Measurements from ENCODE around the gene SUN2.
A peak's percentile ranks its signal among the peaks of the same experiment; 100 is the strongest.

SUN2 gene

GRCh38 chr22:38777087-38777671 lies 21.4 kb upstream of the SUN2 start:
- no peak for DNase-seq (ENCODE audit: low read depth)

GRCh38 chr22:38776086-38776485 lies 20.3 kb upstream of the SUN2 start:
- DNase-seq (ENCODE audit: low read depth), result no peak

DNA sequence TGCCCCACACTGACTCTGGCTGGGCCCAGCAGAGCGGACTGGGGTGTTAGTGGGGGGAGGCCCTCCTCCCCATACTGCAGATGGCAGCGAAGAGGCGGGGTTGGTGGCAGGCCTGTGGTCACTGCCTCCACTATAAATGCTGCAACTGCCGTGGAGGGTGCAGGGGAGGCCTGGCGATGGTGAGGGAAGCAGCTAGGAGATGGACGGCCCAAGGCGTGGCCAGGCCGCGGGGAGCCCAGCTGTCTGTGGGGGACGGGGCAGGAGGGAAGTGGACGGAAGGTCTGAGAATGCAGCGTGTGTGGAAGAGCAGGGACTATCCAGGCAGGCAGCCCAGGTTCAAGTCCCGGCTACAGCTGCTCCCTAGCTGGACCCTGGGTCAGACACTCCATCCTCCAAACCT lies 19.9 kb upstream of the SUN2 start:
- no peak for DNase-seq (ENCODE audit: low read depth)

DNA sequence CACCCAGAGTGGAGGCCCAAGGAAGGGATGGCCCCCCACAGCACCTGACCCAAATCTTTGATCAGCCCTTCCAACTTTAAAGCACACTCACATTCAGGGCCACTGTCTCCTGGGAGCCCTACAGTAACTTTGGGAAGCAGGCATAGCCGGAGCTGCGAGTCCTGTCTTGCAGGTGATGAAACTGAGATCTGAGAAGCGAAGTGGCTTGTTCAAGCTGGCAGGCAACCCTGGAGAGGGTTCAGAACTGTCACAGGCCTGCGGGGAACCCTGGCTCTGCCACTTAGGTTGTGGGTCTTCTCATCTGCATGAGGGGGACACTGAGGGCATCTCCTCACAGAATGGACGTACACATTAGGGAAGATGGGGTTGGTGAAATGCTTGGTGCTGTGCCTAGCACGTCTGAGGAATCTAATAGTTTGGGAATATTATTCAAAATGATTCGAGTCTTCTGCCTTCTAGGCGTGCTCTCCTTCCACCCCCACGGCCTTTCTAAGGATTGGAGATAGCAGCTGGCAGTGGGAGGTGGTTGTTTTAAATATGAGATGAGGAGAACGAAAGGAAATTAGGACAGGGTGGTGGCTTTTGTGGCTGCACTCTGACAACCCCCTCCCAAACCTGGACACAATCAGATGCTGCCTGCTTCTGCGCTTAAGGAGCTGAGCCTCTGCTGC lies 18.8 kb upstream of the SUN2 start:
- DNase-seq (ENCODE audit: low read depth), result no peak

- no peak for DNase-seq (ENCODE audit: low read depth)
Measured at GRCh38 chr22:38773363-38773946, 17.7 kb upstream of the SUN2 start.

- no peak for DNase-seq (ENCODE audit: low read depth)
Measured at GRCh38 chr22:38772623-38772873, 16.8 kb upstream of the SUN2 start.

DNA sequence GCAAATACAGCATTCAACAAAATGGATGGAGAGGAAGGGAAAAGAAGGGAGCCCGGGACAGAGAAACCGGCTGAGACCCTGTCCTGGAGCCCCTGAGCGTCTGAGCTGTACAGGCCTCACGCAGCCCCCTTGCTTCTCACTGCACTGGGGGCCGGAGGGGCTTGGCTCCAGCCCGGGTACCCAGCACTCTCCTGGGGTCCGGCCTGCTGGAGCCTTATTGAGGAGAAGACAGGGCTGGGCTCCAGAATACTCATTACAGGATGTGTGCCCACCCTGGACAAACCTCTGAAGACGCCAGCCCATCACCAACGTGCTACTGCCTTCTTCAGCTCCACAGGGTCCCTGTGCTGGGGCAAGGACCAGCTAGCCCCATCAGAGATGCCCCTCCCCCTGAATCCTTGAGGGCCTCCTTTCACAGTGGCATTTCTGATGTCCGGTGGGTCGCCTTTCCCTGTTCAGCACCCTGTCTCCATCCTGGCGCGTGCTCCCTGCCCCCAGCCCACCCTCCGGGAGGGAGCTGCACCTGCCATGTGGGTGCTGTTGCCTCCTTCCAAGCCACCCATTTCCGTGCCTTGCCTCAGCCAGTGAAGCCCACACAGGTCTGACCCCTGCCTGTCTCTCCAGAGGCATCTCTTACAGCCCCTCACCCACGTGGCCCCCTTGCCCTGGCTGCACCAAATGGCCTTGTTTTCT lies 14.6 kb upstream of the SUN2 start:
- DNase-seq (ENCODE audit: low read depth), result no peak

DNA sequence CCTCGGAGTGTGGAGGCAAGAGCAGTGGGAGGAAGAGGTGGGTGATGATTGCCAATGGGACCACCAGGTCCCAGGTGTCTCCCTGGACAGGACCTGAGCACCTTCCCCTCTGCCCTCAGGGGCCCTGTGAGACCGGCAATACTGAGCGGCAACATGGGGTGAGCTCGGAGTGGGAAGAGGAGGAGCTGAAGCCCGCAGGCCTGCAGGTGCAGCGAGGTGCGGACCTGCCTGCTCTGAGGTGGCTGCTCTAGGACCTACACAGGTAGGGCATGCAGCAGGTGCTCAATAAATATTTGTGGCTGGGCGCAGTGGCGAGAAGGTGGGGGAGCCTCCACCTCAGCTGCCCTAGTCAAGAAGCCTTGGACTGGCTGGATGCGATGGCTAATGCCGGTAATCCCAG lies 12.2 kb upstream of the SUN2 start:
- DNase-seq (ENCODE audit: low read depth), result no peak

GRCh38 chr22:38767313-38767712 lies 11.5 kb upstream of the SUN2 start:
- DNase-seq (ENCODE audit: low read depth), result no peak

GRCh38 chr22:38766076-38766777 lies 10.4 kb upstream of the SUN2 start:
- DNase-seq (ENCODE audit: low read depth), result no peak

GRCh38 chr22:38762551-38762983 lies 6.8 kb upstream of the SUN2 start:
- DNase-seq (ENCODE audit: low read depth), result no peak

- no peak for DNase-seq (ENCODE audit: low read depth)
Measured at GRCh38 chr22:38761202-38762162, 5.7 kb upstream of the SUN2 start.

DNA sequence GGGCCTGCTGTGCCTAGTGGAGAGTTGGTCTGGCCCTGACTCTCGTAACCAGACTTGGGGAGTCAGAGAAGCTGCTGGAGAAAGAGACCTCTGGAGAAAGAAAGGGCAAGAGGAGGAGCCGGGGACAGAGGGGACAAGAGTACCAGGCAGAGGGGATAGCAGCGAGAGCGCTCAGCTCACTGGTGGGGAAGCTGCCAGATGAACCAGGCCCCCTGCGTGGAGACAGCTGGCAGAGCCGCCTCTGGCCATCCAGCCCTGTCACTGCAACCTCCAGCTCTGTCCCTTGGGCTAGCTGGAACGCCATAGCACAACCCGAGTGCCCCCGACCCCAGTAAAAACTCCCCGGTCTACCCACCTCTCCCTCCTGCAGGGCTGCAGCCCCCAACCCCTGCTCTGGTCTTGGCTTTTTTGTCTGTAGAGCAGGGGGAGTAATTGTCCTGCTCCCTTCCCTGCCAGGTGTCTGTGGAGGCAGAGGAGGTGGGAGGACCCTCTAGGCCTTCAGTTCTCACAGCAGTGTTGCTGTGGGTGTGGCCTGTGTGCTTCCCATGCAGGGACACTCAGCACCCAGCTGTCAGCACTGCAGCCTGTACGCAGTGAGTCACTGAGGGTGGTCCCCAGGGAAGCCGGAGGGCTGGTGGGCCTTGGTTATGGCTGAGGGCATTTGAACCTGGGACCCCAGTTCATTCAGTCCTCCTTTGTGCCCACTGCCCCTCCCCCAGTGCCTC lies 4.8 kb upstream of the SUN2 start:
- no peak for DNase-seq (ENCODE audit: low read depth)

DNA sequence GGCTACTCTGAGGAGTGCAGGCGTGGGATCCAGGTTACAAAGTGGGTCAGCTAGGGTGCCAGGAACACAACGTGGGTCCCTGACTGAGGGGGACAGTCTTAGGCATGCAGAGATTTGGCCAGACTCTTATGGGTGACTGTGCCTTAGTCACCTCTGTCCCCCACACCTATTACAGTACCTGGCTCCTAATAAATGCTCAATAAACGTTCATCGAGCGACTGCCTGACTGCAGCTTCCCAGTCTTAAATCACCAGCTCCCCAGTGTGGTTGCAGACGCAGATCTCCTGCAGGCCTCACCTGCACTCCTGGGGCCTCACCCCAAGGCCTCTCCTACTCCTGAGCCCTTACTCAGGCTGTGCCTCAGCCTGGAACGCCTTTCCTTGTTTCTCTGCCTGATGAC lies 3.2 kb upstream of the SUN2 start:
- DNase-seq (ENCODE audit: low read depth), result no peak

DNA sequence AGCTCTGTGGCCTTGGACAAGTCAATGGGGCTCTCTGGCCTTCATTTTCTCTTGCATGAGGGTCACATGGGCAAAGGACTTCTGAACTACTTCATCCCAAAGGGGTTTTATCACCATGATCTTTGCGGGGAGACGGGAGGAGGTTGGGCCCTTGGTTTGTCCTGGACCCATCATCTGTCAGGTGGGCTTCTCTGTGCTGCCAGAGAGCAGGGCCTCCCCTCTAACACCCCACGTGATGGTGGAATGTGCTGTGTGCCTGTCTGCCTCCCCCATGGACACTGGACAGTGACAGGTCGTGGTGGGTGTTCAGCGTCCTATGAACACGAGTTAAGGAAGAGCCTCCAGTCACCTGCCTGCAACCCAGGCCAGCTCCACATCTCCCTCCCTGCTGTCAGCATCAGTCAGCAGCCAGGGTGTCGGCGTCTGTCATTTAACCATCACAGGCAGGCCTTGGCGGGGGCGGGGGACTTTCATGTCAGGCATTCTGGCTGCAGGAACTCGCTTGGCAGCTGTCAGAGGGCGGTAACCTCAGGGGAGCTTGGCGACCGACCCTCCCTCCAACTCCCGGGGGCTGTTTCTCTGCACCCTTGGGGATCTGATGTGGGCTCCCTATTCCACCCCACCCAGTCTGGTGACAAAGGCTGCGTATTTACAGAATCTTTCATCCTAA lies 2.6 kb upstream of the SUN2 start:
- DNase-seq (ENCODE audit: low read depth), result peak; percentile 61

- no peak for DNase-seq (ENCODE audit: low read depth)
Measured at GRCh38 chr22:38757464-38757757, 1.6 kb upstream of the SUN2 start.

DNA sequence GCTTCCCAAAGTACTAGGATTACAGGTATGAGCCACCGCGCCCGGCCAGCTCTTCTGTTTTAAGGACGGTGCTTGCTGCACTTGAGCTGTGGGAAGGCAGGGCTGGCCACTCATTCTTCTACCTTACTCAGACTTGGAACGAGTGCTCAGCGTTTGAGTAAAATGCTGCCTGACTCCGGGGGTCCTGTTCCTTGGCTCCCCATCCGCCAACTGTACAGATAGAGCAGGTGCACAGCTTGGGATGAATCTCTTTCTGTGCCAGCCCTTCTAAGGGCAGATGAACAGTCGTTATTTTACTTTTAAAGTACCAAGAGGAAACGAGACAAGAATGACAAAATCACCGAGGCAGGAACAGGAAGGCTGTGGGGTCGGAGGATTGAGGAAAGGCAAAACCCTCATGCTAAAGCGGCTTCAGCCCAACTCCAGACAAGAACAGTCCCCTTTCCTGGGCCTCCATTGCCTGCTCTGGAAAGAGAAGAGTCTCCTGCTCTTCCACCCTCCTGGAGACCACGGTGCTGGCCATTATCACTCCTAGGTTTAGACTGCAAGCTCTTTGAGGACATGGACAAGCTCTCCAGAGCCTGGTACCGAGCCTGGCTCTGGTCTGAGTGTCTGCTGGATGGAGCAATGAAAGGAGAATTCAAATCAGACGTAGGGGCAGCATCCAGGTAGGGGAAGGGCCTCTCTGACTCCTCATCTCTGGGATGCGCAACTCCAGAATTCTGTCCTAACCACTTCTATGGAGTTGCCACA lies 1.1 kb upstream of the SUN2 start:
- DNase-seq (ENCODE audit: low read depth), result no peak

DNA sequence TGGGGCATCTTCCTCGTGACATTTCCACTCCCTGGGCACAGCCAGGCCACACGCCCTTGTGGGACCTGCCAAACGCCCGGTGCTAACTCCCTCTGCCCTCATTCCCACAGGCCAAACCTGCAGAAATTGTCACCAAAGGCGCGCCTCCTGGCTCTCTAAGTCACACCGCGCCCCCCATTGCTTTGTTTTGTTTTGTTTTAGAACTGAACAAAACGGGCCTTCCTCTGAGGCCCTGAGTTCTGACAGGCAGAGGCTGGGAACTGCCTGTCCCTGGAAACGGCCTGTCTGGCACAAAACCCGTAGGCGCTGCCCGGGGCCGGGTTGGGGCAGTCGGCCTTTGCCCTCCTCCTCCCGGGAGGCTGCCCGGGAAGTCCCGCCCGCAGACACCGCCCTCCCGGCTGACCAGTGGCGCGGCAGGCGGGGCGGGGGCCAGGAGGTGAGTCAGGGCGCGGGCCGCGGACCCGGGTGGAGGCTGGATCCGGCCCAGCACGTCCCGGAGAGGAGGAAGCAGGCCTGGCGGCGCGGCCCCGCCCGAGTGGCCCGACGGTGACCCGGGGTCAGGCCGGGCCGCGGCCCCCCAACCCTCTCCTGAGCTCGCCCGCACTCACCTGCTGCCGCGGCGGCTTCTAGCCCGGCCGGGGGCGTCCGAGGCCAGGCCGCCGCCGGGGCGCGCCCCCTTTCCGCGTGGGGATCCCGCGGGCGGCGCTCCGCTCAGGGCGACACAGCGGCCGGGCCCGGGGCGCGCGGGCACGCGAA lies 465 bp downstream of the SUN2 start:
- no peak for DNase-seq (ENCODE audit: low read depth)

- no peak for DNase-seq (ENCODE audit: low read depth)
Measured at GRCh38 chr22:38754751-38755154, 1.0 kb downstream of the SUN2 start.

Measured in stimulated activated CD8-positive, alpha-beta memory T cell treated with anti-CD3 and anti-CD28 coated beads, Interleukin-4, amount 100 ng/mL, for 24 hours (primary cell).